Measurements from ENCODE around the gene PHACTR3.

The PHACTR3 gene

GRCh38 chr20:59772931-59773913 lies 168.9 kb downstream of the PHACTR3 start:
- Mint-ChIP-seq H3K4me3 (no peak overlapping the region), H3K27me3 (no peaks in the 10 kb centered on the region), H3K36me3 (no peaks in the 10 kb centered on the region), H3K27ac (no peak overlapping the region), H3K9me3 (no peaks in the 10 kb centered on the region), H3K4me1 (no peaks in the 10 kb centered on the region)
- DNase-seq, result no peak
- CTCF ChIA-PET, result no interaction called here

- Mint-ChIP-seq H3K27ac (no peak overlapping the region), H3K27me3 (no peaks in the 10 kb centered on the region)
- CTCF ChIA-PET, result no interaction called here
Observed at GRCh38 chr20:59774204-59774641, 169.9 kb downstream of the PHACTR3 start.

GRCh38 chr20:59774921-59775686 lies 170.8 kb downstream of the PHACTR3 start:
- H3K36me3 Mint-ChIP-seq, result no peaks in the 10 kb centered on the region
- CTCF ChIA-PET, result no interaction called here
- no peaks in the 10 kb centered on the region for H3K4me1 Mint-ChIP-seq

More at GRCh38 chr20:59774204-59774641, 169.9 kb downstream of the PHACTR3 start:
- no peak for DNase-seq
- H3K36me3 Mint-ChIP-seq, result no peaks in the 10 kb centered on the region
- no peaks in the 10 kb centered on the region for H3K9me3 Mint-ChIP-seq
- no peak overlapping the region for H3K4me3 Mint-ChIP-seq
- no peaks in the 10 kb centered on the region for H3K4me1 Mint-ChIP-seq

GRCh38 chr20:59775687-59776055 lies 171.3 kb downstream of the PHACTR3 start:
- no peak for DNase-seq

More at GRCh38 chr20:59774921-59775686, 170.8 kb downstream of the PHACTR3 start:
- H3K9me3 Mint-ChIP-seq, result no peaks in the 10 kb centered on the region
- no peak overlapping the region for H3K27ac Mint-ChIP-seq
- no peaks in the 10 kb centered on the region for H3K27me3 Mint-ChIP-seq
- H3K4me3 Mint-ChIP-seq, result no peak overlapping the region
- no peak for DNase-seq

GRCh38 chr20:59776059-59776603 lies 171.8 kb downstream of the PHACTR3 start:
- H3K27ac Mint-ChIP-seq, result no peak overlapping the region
- H3K9me3 Mint-ChIP-seq, result no peaks in the 10 kb centered on the region
- no peaks in the 10 kb centered on the region for H3K36me3 Mint-ChIP-seq
- CTCF ChIA-PET, result no interaction called here
- DNase-seq, result no peak
- H3K4me3 Mint-ChIP-seq, result no peak overlapping the region
- H3K27me3 Mint-ChIP-seq, result no peaks in the 10 kb centered on the region
- H3K4me1 Mint-ChIP-seq, result no peaks in the 10 kb centered on the region

More at GRCh38 chr20:59775687-59776055, 171.3 kb downstream of the PHACTR3 start:
- no peaks in the 10 kb centered on the region for H3K36me3 Mint-ChIP-seq
- CTCF ChIA-PET, result no interaction called here
- no peaks in the 10 kb centered on the region for H3K9me3 Mint-ChIP-seq
- no peak overlapping the region for H3K4me3 Mint-ChIP-seq
- no peaks in the 10 kb centered on the region for H3K4me1 Mint-ChIP-seq
- no peak overlapping the region for H3K27ac Mint-ChIP-seq
- H3K27me3 Mint-ChIP-seq, result no peaks in the 10 kb centered on the region

DNA sequence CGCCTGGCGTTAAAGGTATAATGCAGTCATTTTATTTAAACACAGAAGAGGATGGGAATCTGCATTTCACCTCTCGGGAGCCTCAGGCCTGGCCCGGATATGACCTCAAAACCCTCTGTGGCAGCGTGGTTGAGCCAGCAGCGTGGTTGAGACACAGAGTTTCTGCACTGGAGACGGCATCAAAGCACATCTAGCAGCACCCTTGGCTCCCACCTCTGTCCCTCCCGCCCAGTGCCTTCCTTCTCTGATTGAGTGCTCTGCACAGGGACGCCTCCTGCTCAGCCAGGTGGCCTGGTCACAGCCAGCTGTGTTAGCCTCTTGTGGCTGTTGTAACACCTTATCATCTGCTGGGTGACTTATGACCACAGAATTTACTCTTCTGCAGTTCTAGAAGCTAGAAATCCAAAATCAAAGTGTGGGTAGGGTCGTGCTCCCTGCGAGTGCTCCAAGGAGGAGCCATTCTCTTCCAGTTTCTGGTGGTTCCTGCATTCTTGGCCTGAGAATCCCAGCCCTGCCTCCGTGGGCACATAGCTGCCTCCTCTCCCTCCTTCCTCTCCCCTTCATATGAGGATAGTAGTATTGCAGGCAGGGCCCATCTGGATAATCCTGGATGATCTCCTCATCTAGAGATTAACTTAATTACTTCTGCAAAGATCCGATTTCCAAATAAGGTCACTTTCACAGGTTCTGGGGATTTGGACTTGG lies 172.4 kb downstream of the PHACTR3 start:
- Mint-ChIP-seq H3K27ac (no peak overlapping the region), H3K27me3 (no peaks in the 10 kb centered on the region), H3K4me3 (no peak overlapping the region), H3K4me1 (no peaks in the 10 kb centered on the region), H3K9me3 (no peaks in the 10 kb centered on the region), H3K36me3 (no peaks in the 10 kb centered on the region)
- CTCF ChIA-PET, result no interaction called here
- no peak for DNase-seq

DNA sequence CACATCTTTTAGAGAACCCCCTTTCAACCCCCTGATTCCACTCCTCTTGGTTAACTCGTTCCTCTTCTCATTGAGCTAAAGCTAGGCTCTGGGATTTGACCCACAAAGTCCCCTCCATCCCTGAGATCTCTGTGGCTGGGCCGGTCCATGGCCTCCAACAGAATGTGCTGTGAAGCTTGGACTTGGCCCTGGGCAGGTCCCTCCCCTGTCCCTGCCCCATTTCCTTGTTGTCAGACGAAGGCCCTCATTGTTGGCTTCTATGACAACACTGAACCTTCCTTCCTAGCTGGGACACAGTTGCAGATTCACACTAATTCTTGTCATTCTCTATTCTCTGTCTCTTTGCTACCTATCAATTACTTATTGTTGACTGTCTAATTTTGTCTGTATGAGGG lies 173.0 kb downstream of the PHACTR3 start:
- H3K4me3 Mint-ChIP-seq, result no peak overlapping the region
- no peaks in the 10 kb centered on the region for H3K27me3 Mint-ChIP-seq
- DNase-seq, result no peak
- H3K27ac Mint-ChIP-seq, result no peak overlapping the region
- H3K36me3 Mint-ChIP-seq, result no peaks in the 10 kb centered on the region
- no peaks in the 10 kb centered on the region for H3K4me1 Mint-ChIP-seq
- H3K9me3 Mint-ChIP-seq, result no peaks in the 10 kb centered on the region
- CTCF ChIA-PET, result no interaction called here

DNA sequence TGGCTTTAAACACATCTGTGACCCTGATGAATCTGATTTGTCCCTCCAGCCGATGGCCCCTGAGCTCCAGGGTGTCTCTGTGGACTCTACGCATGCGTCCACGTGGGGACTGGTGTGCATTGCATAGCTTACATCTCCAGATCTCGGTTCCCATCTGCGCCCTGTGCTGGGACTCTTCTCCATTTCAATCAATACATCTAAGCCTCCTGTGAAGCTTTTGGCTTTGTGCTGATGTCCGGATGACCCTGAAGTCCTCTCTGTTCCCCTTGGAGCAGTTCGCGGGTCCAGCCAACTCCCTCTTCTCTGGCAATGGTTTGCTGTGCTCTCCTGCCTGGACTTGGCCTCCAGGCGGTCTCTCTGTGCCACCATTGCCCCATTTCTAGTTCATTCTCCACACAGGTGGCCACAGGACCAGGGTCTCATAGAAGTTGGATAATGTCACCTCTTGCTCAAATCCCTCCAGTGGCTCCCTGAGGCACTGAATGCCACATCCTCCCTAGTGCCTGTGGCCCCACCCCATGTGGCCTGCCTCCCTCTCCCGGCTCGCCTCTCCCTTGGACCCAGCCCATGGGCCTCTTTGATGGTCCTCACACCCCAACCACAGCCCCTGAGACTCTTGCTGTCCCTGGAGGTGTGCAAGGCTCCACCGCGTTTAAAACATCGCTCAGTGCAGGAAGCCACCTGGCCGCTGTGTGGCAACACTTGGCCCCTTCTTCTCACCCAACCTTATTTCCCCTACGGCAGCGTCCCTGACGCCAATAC lies 173.7 kb downstream of the PHACTR3 start:
- no peaks in the 10 kb centered on the region for H3K36me3 Mint-ChIP-seq
- H3K4me3 Mint-ChIP-seq, result no peak overlapping the region
- H3K4me1 Mint-ChIP-seq, result no peaks in the 10 kb centered on the region
- no peaks in the 10 kb centered on the region for H3K27me3 Mint-ChIP-seq
- CTCF ChIA-PET, result no interaction called here
- DNase-seq, result no peak
- no peak overlapping the region for H3K27ac Mint-ChIP-seq
- H3K9me3 Mint-ChIP-seq, result no peaks in the 10 kb centered on the region

- CTCF ChIA-PET, result no interaction called here
- Mint-ChIP-seq H3K36me3 (no peaks in the 10 kb centered on the region), H3K4me3 (no peak overlapping the region), H3K9me3 (no peaks in the 10 kb centered on the region), H3K27ac (no peak overlapping the region), H3K4me1 (no peaks in the 10 kb centered on the region), H3K27me3 (no peaks in the 10 kb centered on the region)
- no peak for DNase-seq
Observed at GRCh38 chr20:59778615-59779200, 174.4 kb downstream of the PHACTR3 start.

- CTCF ChIA-PET, result interaction anchor here (1.6 kb wide), 1 partner anchor 70 kb away, joined by 4 read pairs; no protein-coding TSS in a partner anchor
- H3K9me3 Mint-ChIP-seq, result no peaks in the 10 kb centered on the region
- no peaks in the 10 kb centered on the region for H3K36me3 Mint-ChIP-seq
- no peaks in the 10 kb centered on the region for H3K4me1 Mint-ChIP-seq
- H3K27me3 Mint-ChIP-seq, result no peaks in the 10 kb centered on the region
- no peak for DNase-seq
- no peak overlapping the region for H3K27ac Mint-ChIP-seq
- H3K4me3 Mint-ChIP-seq, result no peak overlapping the region
Observed at GRCh38 chr20:59779656-59780380, 175.5 kb downstream of the PHACTR3 start.

DNA sequence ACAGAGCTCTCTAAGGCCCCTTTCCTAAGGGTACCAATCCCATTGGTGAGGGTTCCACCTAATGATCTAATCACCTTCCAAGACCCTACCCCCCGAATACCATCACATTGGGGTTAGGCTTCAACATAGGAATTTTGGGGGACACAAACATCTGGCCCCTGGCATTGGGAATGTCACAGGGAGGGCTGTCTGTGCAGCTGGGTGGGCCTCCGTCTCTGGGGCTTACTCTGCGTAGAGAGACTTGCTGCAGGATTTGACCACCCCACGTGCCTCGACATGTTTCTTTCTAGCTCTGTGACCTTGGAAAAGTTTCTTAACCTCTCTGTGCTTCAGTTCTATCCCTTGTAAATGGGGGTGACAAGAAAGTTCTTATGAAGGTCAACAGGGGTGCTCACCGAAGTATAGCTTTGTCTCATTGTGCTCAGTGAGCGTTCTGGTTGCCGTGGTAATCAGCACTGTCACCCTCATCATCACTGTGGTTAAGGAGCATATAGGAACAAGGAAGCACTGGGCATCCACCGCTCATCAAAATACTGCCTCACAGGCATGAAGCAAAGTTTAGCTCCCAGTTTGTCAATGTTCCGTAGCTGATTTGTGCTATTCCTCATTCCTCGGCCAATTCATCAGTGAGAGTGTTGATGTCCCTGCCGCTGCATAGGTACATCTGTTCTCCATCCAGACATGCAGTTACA lies 176.3 kb downstream of the PHACTR3 start:
- Mint-ChIP-seq H3K27ac (no peak overlapping the region), H3K27me3 (peaks cover 5% of the 10 kb centered on the region), H3K36me3 (no peaks in the 10 kb centered on the region), H3K4me1 (no peaks in the 10 kb centered on the region), H3K4me3 (no peak overlapping the region), H3K9me3 (no peaks in the 10 kb centered on the region)
- DNase-seq, result no peak
- CTCF ChIA-PET, result interaction anchor here (1.6 kb wide), 1 partner anchor 69 kb away, joined by 4 read pairs; no protein-coding TSS in a partner anchor

DNA sequence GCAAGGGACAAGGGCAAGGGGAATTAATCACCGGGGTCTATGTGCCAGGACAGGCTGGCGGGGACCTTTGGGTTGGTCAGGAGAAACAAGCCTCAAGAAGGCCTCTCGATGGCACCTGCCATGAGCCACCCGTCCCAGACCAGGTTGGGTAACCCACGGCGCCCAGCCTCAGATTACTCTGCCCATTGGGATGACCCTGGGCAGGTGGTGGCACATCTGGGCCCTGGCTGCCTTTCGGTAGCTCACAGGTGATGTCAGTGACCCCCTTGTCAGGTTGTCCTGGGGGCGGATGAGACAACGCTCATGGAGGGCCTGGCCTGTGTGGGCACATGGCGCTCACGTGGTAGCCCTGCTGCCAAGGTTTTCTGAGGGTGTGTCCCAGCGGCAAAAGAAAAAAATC lies 176.9 kb downstream of the PHACTR3 start:
- DNase-seq, result no peak
- Mint-ChIP-seq H3K4me3 (no peak overlapping the region), H3K4me1 (no peaks in the 10 kb centered on the region), H3K9me3 (no peaks in the 10 kb centered on the region), H3K27ac (no peak overlapping the region), H3K27me3 (peaks cover 5% of the 10 kb centered on the region), H3K36me3 (no peaks in the 10 kb centered on the region)
- CTCF ChIA-PET, result interaction anchor here (1.6 kb wide), 1 partner anchor 69 kb away, joined by 4 read pairs; no protein-coding TSS in a partner anchor
